COR-L47 (cell line): ENCODE measurements around the gene LANCL2.
"Not testable (repeated sequence)": the region's sequence is repeated elsewhere in the genome, so short reads cannot be mapped to it uniquely, and the experiment has no call there.

ENCODE experiments used
- DNase-seq: peaks from one replicate; lab custom pipeline; 2025; lab: John Stamatoyannopoulos, UW

LANCL2 gene

GRCh38 chr7:55405856-55406541 lies 40.9 kb downstream of the LANCL2 start:
- peak; percentile 67 for DNase-seq

- peak; percentile 33 for DNase-seq
These were observed 44.5 kb downstream of the LANCL2 start for GRCh38 chr7:55409482-55410225.

GRCh38 chr7:55410667-55411239 lies 45.6 kb downstream of the LANCL2 start:
- no peak for DNase-seq

GRCh38 chr7:55411844-55412243 lies 46.7 kb downstream of the LANCL2 start:
- no peak for DNase-seq

DNA sequence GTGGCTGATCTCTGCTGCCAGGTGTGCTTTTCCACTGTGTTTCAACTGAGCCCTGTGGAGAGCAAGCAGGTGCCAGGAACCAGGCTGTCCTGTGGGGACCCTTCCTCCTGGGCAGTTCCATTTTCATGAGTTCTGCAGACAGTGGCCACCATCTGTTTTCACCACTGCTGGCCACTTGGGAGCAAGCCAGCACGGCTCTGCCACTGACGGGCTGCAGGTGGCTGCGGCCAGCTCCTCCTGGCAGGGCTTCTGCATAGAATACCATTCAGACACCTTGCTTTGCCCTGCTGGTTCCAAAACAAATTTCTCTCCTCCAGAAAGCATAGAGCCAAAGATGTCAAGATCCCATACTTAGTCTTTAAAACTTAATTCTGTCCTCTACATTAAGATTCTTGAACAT lies 48.3 kb downstream of the LANCL2 start:
- DNase-seq = peak; percentile 83

GRCh38 chr7:55415173-55415778 lies 50.1 kb downstream of the LANCL2 start:
- peak; percentile 82 for DNase-seq

- not testable (repeated sequence) for DNase-seq
These were observed 52.3 kb downstream of the LANCL2 start for GRCh38 chr7:55417456-55417855.

- DNase-seq = no peak
These were observed 55.4 kb downstream of the LANCL2 start for GRCh38 chr7:55420530-55420929.

DNA sequence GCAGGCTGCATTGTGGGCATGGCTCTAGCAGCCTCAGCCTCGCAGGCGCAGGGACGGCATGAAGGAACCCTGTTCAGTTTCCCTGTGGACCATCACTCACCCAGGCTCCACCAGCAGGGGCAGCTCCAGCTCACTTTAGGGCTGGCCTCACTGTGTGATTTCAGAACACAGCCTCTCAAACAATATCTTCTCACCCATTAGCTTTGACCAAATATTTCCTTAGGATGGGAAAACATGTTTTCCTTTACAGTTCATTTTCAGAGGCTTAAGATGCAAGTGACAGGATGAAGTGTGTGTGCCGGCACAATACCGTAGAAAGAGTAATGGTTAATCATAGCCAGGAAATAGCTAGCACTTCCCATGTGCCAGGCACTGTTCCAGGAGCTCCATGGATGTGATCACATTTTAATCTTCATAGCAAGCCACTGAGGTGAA lies 58.2 kb downstream of the LANCL2 start:
- DNase-seq = no peak

DNA sequence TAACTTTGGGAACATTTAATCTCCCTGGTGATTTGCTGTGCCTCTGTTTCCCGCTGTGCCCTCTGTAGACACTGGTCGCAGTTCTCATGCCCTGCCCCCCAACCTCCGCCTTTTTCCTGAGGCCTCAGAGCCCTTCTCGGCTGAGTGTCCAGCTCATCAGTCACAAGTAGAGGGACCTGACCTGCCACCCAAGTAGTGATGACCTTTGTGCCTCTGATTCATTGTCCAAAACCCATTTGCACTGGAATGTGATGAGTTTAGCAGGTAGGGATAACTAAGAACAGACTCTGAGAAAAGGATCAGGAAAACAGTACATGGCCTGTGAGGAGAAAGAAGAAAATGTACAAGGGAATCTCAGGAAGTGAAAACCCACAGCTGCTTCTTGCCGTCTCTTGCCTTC lies 58.8 kb downstream of the LANCL2 start:
- DNase-seq = no peak

DNA sequence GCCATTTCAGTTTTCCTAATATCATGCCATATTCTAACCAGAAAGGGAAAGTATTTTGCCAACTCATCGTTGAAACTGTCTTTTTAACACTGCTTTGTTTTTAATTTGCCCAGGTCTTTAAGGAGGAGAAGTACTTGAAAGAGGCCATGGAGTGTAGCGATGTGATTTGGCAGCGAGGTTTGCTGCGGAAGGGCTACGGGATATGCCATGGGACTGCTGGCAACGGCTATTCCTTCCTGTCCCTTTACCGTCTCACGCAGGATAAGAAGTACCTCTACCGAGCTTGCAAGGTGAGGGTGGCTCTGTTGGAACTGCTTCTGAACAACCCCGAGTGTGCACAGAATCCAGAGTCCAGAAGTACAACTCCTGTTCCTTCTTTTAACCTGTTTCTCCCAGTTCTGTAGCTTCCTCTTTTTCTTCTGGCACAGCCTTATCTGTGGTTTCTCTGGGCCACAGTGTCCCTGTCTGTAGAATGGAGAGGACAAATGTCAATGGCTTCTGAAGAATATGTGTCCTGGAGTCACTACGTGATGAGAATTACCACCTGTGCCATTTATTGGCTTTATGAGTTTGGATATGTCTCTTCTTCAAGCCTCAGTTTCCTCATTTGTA lies 60.1 kb downstream of the LANCL2 start:
- DNase-seq = no peak

DNA sequence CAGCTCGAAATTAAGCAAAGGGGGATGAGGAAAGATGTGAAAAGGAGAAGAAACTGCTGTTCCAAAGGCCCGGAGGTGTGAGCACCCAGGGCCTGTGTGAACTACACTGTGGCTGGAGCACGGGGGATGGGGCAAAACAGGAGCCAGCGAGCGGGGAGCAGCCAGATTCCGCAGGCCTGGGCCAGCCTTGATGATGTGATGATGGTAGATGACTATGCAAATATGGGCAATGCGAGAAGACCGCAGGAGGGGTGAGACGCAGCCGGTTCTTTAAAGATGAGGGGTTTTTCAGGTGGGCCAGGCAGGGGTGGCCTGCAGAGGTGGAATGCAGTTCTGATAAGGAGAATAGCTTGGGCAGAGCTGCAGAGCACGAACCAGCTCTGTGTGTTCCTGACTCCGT lies 61.5 kb downstream of the LANCL2 start:
- DNase-seq = no peak

DNA sequence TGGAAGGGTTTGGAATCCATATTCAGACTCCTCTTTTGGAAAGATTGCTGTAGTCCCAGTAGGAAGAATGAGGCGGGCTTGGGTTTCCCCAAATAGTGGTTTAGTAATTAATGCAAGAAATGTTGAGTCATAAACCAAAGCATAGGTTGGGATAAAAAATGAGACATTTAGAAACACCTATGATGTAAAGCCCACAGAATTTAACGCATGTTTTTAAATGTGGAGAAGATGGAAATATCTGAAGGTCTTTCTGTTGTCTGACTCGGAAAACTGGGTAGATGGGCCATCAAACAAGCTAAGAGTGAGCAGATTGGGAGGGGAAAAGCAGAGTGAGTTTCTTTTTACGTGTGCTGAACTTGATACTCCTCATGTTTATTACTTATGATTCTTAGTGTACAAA lies 62.2 kb downstream of the LANCL2 start:
- no peak for DNase-seq

DNA sequence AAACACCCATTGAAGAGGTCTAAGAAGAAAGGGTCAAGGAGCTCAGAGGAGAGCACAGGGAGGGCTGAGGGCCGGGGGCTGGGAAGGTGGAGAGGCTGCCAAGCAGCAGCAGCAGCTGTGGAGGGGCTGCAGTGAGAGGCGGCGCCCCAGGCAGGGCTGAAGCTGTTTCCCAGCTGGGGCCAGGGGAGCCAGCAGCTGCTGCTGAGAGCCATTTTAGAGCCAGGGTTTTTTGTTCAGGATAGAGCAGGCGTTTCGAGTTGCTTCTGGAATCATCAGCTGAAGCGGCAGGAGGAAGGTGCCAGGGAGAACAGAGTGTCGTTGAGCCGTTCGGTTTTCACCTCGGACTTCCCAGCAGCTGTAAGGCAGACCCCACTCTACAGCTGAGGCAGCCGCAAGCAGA lies 62.7 kb downstream of the LANCL2 start:
- no peak for DNase-seq

- DNase-seq = no peak
These were observed 64.8 kb downstream of the LANCL2 start for GRCh38 chr7:55429835-55430499.

DNA sequence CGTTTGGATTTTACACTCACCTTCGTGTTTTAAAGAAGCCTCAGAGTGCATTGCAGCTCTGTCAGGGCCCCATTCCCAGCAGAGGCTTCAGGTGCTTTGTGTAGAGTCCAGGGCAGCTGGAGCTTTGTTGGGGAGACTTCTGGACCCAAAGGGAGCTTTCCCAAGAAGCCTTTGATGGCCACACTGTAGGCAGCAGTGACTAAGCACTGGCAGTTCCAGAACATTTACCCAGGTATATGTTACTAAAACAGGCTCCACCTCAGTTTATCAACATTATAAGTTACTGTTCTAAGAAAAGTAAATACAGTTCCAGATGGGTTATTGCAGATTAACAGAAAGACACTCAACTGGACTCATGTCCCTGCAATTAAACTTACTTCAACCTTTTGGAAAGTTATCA lies 66.8 kb downstream of the LANCL2 start:
- DNase-seq = no peak

- no peak for DNase-seq
These were observed 67.4 kb downstream of the LANCL2 start for GRCh38 chr7:55432506-55432905.

DNA sequence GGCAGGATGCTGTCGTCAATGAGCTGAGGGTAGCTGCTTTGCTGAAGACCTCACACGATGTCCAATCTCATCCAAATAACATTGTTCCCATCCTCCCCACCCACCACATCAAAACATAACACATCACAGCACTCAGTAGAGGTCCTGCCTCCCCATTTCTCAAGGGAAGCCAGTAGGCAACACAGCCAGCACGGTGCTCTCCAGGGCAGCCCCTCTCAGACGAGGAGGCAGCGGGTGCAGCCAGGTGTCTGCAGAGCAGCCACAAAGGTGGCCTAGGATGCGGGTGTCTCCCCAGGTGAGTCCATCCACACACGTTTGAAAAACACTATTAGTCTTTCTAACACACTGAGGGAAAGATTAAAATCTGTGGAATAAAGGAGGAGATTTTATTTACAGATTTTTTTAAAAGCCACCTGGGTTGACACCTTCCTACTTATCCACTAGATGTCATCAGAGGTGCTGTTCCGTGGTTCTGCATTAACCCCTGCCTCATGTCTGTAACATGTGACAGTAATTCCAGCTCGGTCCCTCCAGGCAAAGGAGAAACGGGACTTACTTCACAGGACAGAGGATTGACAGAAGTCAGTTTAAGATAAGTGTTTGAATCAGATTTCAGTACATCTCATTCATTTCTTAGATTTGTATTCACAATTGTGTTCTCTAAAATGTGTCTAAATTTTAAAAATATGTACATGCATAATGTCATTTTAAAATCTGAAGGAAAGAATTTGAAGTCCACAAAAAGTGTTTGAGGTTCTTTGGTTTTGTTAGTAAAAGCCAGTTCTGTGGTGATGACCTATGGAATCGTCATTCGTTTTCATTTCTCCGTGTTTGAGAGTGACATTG lies 68.0 kb downstream of the LANCL2 start:
- peak; percentile 51 for DNase-seq

GRCh38 chr7:55435466-55435865 lies 70.3 kb downstream of the LANCL2 start:
- no peak for DNase-seq

- no peak for DNase-seq
These were observed 71.3 kb downstream of the LANCL2 start for GRCh38 chr7:55436457-55436856.

DNA sequence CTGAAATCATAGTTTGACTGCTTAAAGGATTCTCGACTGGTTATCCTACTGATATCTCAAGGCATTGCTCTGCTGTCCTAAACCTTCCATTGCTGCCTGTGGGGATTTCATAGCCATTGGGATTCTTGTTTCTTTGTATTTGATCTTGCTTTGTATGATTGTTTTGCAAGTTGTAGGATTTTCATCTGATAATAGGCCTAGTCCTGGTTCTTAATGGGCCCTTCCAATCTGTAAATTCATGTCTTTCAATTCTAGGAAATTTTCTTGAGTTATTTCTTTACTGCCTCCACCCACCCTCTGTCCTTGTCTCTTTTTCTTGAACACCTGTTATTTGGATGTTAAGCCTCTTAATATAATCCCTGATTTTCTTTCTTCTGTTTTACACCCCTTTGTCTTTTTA lies 72.2 kb downstream of the LANCL2 start:
- DNase-seq = no peak
